Measurements from ENCODE around the gene MARK2.

GRCh38 chr11:63833048-63833447 is 5.9 kb upstream of the MARK2 start:
- TF ChIP-seq EZH2 (IDR thresholded peaks at IDR 0.05; ENCODE audit: low read length, missing control alignments) (no peak), CTCF (conservative IDR thresholded peaks at IDR 0.05 in 1 of 2, IDR thresholded peaks at IDR 0.05 in 1 of 2; ENCODE audit: low read depth in 1 of 2, low read length in 2 of 2) (no peak)
